ENCODE measurements around the gene NCOA3.
"Not testable (repeated sequence)": the region's sequence is repeated elsewhere in the genome, so short reads cannot be mapped to it uniquely, and the experiment has no call there.

Gene NCOA3

DNA sequence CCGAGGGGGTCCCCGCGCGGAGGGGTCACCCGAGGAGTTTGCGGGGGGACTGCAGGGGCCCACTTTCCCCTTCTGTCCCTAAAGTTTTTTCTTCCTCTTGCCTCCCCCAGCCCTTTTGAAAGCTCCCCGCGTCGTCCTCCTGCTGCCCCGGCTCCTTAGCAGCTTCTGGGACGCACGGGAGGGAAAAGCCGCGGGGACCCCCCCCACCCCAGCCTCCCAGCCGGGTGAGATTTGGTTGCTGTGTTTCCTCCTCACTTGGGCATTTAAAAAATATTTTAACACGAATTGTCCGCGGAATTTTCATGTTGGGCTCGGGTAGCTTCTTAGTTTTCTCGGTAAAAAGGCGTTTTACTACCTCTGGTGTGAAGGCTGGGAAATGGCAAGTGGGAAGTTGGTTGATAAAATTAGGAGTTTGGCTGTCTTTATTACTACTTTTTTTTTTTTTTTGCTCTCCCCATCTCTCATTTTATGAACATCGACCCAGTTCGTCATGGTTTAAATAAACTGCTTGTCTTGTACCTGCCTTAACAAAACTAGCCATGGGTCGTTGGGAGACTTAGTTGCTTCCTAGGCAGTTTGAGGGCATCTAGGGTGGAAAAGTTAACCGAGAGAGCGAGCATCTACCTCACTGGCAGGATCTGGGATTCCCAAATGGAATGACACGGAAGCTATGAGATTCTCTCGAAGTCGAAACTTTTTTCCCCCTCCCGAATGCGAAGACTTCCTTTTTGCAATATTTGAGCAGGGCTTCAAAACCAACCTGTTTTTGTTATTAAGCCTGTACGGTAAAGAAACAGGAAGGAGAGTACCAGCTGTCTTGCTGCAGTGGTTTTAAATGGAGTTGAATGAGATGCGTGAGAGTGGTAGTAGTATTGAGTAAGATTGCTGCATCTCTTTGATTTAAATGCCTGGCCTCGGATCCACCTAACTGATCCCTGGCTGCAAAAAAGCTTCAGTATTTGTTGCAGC is 868 bp downstream of the NCOA3 start:
- DNase-seq: peak; percentile 74

DNA sequence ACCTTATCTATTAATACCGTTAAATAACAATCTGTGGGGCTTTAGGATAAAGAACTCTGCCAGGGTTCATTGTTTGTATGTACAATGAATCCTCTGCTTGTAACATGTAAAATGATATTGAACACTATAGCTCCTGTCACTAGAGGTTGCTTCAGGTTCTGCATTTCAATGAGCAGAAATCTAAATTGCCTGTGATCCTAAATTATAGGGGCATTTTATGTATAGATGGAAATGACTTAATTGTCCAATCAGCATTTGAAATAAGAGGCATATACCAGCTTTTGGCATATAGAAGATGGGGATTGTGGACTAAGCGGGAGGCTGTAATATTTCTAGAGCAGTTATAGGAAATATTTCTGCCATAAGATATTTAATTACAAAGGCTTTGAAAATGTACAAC is 2.0 kb downstream of the NCOA3 start:
- no peak for DNase-seq

DNA sequence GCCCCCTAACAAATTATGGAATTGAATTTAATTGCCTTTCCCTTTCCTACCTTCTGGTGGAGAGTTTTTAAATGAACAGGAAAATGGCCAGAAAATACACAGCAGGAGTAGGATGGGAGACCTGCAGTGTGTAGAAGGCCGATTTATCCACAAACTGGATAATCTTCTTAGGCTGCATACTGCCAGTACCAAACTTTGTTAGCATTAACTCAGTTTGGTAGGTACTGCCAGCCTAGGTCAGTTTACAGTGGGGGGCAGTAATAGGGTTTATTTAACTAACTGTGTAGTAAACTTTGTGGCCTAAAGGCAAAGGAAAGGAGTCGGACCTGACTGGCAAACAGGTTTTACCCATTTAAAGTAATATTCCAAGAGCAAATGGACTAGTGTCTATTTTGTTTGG is 4.6 kb downstream of the NCOA3 start:
- no peak for DNase-seq

- no peak for DNase-seq
Observed at GRCh38 chr20:47506850-47507249, 5.2 kb downstream of the NCOA3 start.

- DNase-seq: not testable (repeated sequence)
Observed at GRCh38 chr20:47507275-47507981, 5.7 kb downstream of the NCOA3 start.

GRCh38 chr20:47508278-47508677 is 6.6 kb downstream of the NCOA3 start:
- DNase-seq: no peak

DNA sequence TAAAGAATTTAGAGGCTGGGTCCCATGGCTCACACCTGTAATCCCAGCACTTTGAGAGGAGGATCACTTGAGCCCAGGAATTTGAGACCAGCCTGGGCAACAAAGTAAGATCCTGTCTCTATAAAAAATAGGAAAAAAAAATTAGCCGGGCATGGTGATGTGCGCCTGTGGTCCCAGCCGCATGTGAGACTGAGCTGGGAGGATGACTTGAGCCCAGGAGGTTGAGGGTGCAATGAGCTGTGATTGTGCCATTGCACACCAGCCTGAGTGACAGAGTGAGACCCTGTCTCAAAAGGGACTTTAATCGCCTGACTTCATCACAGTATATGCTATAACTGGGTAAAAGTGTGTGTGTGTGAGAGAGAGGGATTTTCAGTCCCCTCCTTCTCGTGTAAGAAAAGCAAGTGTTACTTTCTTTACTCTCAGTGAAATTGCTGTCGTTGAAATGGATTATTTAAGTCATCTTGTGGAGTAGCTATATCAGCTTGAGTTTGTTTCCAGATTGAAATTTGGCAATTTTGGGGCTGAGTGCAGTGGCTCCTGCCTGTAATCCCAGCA is 7.5 kb downstream of the NCOA3 start:
- no peak for DNase-seq

GRCh38 chr20:47509685-47510084 is 8.0 kb downstream of the NCOA3 start:
- DNase-seq: no peak

DNA sequence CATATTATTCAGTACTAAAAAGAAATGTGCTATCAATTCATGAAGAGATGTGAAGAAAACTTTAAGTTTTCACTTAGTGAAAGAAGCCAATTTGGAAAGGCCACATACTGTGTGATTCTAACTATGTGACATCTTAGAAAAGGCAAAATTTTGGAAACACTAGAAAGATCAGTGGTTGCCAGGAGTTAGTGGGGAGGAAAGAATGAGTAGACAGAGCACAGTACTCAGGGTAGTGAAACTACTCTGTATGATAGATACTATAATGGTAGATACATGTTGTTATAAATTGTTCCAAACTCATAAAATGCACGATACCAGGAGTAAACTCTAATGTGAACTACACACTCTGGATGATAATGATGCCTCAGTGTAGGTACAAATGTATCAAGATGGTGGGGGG is 14.2 kb downstream of the NCOA3 start:
- DNase-seq: no peak

- no peak for DNase-seq
Observed at GRCh38 chr20:47521059-47521808, 19.5 kb downstream of the NCOA3 start.

GRCh38 chr20:47524015-47524784 is 22.5 kb downstream of the NCOA3 start:
- DNase-seq: no peak

DNA sequence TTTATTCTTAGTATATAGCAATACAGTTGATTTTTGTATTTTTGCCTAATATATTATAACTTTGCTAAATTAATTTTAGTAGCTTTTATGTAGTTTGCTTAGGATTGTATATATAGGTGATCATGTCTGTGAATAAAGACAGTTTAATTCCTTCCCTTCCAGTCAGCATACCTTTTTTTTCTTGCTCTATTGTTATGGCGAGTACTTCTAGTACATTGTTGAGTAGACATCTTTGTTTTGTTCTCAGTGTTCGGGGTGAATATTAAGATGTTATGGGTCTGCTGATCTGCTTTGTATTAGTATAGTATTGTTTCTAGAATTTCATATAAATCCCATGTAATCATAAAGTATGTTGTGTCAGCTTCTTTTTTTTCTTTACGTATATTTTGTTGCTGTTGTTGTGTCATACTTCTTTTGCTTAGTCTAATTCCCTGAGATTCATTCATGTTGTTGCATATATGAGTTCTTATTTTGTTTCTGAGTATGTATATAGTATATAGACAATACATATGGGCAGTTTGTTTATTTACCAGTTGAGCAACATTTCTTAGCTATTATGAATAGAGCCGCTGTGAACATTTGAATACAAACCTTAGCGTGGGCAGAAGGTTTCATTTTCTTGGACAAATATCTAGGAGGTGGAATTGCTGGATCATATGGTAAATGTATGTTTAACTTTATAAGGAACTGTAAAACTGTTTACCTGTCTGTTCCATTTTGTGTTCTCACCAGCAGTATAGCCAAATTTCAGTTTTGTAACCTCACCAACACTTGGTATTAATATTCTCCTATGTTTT is 25.5 kb downstream of the NCOA3 start:
- DNase-seq: no peak

DNA sequence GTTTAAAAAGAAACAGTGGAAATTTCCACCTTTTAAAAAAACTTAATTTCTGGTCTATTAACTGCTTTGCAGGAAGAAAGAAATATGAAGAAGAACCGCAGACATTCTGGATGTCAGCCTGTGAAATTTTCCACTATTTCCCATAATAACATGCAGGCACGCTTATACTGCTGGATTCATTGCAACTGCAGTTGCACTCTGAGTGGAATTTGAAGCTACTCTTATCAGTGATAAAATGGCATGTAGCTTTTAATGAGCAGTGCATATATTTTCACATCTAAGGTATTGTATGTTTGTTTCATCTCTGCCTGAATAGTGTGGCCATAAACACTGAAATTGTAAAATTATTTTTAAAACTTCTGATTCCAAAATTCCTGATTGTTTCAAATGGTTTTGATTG is 28.2 kb downstream of the NCOA3 start:
- DNase-seq: no peak

GRCh38 chr20:47531458-47531857 is 29.8 kb downstream of the NCOA3 start:
- no peak for DNase-seq

- no peak for DNase-seq
Observed at GRCh38 chr20:47532002-47532401, 30.3 kb downstream of the NCOA3 start.

DNA sequence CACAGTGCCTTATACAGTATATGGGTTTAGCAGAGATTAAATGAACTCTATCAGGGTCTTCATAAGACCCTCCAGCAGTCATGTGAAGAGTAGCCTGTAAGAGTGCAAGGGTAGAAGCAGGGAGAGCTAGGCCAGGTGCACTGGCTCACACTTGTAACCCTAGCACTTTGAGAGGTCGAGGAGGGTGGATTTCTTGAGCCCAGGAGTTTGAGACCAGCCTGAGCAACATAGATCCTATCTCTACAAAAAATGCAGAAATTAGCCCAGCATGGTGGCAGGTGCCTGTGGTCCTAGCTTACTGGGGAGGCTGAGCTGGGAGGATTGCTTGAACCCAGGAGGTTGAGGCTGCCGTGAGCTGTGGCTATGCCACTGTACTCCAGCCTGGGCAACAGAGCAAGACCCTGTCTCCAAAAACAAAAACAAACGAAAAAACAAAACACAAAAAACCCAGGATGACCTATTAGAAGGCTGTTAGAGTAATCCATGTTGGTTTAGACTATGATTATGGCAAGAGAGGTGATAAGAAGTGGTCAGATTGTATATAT is 31.9 kb downstream of the NCOA3 start:
- no peak for DNase-seq

DNA sequence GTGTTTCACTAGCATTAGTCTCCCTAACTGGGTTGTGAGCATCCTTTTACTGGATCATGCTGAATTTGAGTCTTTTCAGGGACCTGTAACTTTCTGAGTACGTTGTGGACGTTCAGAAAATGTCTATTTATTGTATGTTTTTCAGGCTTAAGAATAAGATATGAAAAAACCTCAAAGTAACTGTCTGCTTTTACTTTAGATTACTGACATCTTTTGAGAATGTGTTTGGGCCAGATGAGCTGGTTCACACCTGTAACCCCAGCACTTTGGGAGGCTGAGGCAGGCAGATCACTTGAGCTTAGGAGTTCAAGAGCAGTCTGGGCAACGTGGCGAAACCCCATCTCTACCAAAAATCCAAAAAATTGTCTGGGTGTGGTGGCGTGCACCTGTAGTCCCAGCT is 32.7 kb downstream of the NCOA3 start:
- no peak for DNase-seq

GRCh38 chr20:47535088-47535487 is 33.4 kb downstream of the NCOA3 start:
- no peak for DNase-seq

GRCh38 chr20:47535994-47536393 is 34.3 kb downstream of the NCOA3 start:
- DNase-seq: no peak

GRCh38 chr20:47540443-47541354 is 39.0 kb downstream of the NCOA3 start:
- no peak for DNase-seq

Measured in activated CD4-positive, alpha-beta T cell treated with anti-CD3 and anti-CD28 coated beads, Interleukin-2, Interleukin-6, amounts not matched to agents 100 ng/mL and 50 ng/mL, durations not matched to agents 16 hours and 8 hours (primary cell).